T-helper 2 cell treated with Interferon-gamma antibody and Interleukin-4, amounts not matched to agents 100 ng/mL and 5 ng/mL, for 36 hours (primary cell): Measurements from ENCODE around the gene WDR36. TPM values are rescaled to one million over a fixed set of nuclear protein-coding genes. Genes with fewer than 3 reads are reported as not detected.

Experiments used
- total RNA-seq: library from RNA; stranded (reverse); gene quantifications from 2 replicates; pipeline ENCODE4 v1.2.3, GENCODE V29; 2022

WDR36 gene
- total RNA-seq, 1 donor from 2014 or later: 38.9 TPM

Other genes starting within 250 kb of the WDR36 start
- gene TSLP, start 20.6 kb upstream of the WDR36 start, total RNA-seq: not detected in 2 replicates
- 106 and 112 TPM in 2 replicates for gene CAMK4, start 132.0 kb downstream of the WDR36 start, total RNA-seq